GM19238 (cell line): ENCODE results near the gene VRK2.
"Not testable (repeated sequence)": the region's sequence is repeated elsewhere in the genome, so short reads cannot be mapped to it uniquely, and the experiment has no call there.

Experiments used
- DNase-seq: peaks from one replicate; pipeline ENCODE4 v3.0.0; 2011; ENCODE audit warnings: low spot score; ENCODE audit not compliant: insufficient read length

Gene VRK2

DNA sequence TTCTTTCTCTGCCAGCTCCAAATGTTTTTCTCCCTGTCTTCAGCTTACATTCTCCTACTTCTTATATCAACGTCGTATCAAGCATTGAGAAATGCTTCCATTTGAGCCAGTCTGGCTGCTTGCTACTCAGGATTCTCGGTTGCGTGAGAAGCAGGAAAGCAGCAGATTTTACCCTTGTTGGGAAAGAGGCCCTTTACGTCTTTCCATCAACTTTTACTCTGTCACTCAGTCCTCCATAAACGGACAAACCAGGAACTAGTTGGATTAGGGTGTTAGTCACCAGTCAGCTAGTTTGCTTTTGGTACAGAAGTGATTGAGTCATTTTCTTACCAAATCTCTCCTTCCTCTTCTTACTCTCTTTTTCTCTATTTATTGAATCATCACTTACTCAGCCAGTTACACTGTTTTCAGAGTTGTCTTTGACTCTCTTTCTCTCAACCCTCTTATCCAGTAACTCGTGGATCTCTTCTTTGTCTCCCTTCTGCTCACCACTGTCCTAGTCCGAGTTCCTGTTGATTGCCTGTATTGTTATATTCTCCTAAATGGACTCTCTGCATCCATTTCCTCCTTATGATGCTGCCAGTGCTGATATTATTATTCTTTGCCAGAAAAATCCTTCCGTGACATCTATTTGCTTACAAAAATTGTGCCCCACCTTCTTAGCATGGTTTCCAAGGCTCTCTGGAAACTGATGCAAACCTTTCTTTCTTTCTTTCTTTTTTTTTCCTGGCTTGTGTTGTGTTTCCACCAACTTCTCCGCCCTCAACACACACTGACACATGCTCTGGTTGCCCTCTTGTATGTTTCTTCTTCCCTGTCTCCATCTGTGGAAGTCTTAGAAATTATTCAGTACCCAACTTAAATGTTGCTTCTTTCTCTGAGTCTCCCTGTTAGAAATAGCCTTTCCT is 61.5 kb downstream of the VRK2 start:
- DNase-seq: no peak

DNA sequence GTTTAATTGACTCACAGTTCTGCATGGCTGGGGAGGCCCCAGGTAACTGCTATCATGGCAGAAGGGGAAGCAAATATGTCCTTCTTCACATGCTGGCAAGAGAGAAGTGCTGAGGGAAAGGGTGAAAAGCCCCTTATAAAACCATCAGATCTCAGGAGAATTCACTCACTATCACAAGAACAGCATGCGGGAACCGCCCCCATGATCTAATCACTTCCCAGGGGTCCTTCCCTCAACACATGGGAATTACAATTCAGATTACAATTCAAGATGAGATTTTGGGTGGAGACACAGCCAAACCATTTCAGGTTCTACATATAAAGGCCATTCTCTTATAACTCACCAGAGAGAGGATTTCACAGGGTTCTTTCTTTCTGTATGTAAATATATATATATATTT is 62.9 kb downstream of the VRK2 start:
- no peak for DNase-seq

DNA sequence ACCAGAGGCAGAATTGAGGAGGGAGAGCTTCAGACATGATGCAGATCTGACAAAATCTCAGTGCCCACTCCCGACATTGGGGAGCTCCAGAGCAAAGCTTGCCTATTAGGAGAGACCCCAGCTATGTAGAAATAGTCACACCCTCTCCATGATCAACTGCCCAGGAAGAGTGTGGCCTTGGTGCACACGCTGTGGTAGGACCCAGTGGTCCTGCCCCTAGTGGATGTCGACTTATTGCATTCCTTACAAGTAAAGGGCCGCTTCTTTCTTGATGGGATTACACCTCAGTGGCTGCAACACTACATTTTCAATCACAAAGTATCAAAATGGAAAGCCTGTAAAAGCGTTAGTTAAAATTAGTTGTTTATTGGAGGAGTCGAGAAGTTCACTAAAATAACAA is 64.2 kb downstream of the VRK2 start:
- no peak for DNase-seq

DNA sequence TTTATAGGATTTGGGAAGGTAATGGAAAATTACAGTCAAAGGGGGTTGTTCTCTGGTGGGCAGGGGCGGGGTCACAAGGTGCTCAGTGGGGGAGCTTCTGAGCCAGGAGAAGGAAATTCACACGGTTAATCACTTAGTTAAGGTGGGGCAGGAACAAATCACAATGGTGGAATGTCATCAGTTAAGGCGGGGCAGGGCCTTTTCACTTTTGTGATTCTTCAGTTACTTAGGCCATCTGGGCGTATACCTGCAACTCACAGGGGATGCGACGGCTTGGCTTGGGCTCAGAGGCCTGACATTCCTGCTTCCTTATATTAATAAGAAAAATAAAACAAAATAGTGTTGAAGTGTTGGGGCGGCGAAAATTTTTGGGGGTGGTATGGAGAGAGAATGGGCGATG is 67.0 kb downstream of the VRK2 start:
- not testable (repeated sequence) for DNase-seq

DNA sequence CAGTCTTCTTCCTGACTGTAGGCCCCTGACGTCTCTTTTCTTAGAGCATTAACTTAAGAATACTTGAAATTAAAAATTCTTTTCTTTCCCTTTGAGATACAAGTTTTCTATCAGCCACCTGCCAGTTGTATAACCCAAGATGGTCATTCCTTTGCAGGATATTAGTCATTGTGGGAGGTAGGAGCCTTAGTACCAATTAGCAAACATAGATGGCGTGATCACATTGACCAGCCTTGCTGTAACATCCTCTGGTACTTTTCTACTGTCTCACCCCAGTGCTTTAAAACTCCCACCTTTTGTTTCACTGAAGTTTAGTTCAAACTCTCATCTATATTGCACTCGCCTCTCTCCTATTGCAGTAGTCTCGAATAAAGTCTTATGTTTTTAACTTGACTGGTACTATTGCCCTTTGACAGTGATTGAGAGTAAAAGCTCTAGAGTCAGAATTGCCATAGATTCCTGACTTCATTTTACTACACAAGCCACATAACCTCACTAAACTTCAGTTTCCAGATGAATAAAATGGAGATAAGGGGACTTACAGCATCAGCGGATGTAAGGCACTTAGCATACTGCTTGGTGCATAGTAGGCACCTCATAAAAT is 74.1 kb downstream of the VRK2 start:
- no peak for DNase-seq

DNA sequence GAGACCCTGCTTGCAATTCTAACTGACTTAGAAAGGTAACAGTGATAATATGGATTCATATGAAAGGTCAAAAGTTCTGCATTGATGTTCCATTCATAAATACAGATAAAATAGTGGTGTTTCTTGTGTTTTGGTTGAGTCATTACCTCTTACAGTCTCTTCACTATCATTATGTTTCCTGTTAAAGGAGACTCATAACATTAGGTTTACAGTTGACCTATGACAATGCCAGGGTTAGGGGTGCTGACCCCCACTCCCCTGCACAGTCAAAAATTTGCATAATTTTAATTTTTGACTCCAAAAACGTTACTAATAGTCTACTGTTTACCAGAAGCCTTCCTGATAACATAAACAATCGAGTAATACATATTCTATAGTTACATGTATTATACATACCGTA is 75.4 kb downstream of the VRK2 start:
- no peak for DNase-seq

DNA sequence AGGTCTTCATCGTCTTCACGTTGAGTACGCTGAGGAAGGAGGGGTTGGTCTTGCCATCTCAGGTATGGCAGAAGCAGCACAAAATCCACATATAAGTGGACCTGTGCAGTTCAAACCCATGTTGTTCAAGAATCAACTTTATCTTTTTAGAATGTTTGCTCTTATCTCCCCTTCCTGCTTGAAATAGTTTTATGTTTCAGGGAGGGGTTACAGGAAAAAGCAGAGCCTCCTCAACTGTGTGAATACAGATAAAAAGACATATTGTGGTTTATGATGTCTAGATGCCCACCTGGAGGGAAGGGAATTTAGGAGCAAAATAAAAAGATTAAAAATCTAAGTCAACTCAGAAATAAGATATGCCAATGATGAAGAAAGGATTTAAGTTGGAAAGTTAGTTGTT is 75.9 kb downstream of the VRK2 start:
- DNase-seq: no peak

DNA sequence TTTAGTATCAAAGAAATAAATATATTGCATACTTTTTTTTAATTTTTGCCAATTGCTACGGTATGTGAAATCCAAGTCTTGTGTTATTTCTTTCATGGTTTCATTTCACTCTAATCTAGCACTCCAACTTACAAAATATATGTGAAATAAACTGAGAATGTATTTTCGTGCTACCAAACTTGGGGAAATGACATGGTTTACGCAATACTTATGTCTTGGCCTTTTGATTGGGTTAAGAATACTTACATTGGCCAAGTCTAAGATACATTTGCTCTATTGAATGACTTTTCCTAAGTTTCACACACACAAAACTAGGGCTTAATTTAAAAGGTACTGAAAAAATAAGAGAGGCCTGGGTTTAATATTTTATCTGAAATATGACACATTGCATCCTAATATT is 80.5 kb downstream of the VRK2 start:
- DNase-seq: no peak

DNA sequence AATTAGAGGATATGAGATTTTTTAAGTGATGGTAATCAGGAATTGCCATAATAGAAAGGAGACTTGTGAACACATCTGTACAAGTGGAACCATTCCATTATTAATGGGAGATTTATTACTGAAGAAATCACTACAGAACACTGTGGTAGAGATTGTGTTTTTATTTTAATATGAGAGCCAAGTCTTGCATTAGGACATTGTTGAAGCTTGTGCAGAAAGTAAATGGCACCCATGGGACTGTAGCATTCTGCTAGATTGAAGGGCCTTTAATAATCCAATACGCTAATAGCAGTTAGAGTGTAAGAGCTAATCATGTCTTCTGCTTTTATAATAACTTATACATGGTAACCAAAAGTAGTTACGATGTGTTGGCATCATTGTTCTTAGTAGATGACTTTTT is 83.6 kb downstream of the VRK2 start:
- DNase-seq: no peak

DNA sequence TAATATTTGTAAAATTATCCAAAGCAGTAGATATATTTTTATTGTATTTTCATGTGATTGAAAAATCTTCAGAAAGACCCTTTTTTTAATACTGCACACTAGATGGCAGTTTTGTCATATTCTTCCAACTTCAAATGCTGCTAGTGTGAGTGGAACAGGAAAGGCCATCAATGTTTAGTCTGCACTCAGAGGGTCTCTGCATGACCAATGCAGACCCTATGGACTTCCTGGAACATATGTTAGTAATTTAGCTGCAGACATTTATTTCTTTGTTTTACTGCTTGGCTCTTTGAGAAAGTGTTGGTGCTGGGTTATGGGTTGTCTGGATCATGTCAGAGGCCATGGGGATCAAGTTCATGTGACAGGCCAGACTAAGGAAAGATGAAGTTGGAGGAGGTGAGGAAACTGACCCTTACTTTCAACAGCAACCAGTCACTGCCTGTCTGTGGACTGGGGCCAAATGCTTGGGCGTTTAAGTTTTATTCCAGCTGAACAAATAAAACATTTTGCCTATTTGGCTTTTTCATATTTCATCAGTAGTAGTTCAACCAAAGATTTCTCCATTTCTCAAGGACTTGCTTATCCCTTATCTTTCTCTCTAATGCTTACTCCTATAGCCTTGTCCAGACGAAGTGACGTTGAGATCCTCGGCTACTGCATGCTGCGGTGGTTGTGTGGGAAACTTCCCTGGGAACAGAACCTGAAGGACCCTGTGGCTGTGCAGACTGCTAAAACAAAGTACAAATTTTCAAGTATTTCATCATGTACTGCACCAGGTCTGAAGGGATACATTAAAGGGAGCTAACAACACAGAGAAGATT is 84.8 kb downstream of the VRK2 start:
- DNase-seq: no peak

DNA sequence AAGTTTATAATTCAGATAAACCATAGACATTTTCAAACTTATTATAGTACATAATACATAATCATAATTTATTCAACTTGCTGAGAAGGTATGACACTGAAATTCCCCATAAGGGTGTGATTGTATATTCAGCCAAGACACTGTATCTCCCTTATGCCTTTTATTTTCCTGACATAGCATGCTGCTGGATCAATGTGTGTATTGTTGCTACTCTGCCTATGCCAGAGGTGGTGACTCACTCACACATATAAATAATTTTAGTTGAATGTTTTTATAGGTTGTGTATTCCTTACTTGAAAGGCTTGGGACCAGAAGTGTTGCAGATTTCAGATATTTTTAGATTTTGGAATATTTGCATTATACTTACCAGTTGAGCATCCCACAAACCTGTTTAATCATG is 86.8 kb downstream of the VRK2 start:
- DNase-seq: no peak

DNA sequence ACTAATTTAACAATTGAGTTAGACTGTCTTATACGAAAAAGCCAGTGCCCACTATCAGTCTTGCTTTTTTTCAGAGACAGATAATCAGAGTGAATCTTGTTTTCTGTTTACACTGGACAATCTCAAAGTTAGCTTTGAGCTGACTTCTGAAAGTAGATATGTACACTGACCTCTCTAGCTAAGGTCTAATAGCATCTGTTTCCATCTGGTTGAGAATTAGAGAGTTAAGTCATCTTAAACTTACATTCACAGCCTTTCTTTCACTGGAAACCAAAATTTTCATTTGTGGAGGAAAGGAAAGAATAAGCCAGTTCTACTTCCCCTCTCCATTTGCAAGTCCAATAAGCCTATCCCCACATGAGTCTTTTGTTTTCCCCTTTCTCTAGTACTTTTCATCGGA is 89.3 kb downstream of the VRK2 start:
- no peak for DNase-seq

DNA sequence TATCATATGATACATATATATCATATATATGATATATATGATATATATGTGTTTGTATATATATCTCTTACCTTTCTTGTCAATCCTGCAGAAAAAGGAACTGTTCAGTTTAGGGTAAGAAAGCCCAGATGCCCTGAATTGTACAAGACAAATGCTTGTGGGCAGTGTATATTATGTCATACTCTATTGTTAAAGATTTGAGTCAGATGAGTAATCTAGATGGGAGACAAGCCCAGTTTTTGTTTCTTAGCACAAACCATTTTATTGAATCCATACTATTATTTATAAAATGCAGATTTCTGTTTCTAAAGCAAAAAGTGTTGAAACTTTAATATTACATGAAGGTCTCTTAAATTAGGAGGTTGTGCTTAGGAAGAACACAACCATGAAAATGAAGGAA is 90.6 kb downstream of the VRK2 start:
- no peak for DNase-seq

DNA sequence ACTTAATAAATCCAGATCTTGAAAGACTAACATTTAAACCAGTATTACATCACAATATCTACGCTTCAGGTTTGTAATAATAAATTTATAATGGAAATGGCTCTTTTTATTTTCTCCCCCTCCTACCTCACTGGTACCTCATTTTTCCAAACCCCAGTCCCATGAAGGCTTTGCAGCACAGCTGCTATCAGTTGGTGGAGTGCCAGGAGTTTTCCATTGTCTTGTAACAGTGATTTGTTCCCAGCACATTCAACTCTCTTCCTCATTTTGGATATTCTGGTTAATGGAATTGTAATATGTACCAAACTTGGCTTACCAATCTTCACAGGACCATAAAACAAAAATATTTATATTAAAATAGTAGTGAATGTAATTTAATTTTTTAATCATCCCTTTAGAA is 91.2 kb downstream of the VRK2 start:
- no peak for DNase-seq

DNA sequence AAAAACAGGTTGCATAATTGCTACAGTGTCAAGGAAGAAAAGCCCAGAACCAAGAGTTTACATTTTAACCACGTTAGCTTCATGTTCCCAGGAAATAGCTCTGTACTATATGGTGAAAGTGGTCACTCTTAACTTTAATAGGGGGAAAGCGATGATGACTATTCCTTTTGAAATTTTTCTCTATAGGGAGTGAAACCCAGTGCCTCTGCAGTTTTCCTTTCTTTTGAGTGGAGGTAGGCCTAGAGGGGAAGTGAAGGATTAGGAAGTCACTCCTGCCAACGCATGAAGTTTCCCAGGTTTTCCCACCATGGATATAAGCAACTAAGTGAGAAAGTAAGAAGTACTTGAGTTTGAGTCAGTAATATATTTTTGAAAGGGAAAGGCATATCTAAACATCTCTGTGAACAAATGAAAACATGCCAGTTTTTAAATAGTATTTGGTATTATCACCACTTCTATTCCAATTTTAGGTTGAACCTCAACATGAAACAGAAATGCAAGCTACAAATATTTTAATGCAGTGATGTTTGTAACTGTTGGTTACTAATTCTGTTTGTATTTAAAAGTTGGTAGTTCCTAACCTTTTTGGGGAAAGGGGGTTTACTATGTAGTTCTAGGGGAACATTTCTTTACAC is 91.9 kb downstream of the VRK2 start:
- DNase-seq: no peak

DNA sequence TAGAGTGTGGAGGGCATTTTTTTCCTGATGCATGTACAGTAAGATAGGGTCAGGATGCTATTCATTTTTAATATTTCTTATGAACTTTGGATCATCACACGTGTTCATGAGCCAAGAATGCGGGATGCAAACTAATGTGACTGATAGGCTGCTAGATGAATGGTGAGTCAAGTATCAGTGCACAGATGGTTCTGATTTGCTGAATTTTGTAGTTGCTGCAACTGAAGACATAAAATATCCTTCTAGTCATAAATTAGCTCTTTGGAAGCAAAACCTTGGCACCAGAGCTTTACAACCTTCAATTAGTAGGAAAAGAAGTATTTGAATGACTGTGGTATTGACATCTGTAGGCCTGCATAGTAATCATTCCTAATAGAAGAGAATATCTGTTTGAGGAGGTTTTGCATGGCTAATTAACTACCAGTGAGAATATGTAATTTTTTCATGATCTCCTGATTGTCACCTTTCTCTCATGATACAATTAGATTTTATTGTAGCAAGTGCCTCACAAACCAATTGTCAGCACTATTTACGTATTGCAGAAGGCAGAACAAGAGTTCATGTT is 94.0 kb downstream of the VRK2 start:
- no peak for DNase-seq

DNA sequence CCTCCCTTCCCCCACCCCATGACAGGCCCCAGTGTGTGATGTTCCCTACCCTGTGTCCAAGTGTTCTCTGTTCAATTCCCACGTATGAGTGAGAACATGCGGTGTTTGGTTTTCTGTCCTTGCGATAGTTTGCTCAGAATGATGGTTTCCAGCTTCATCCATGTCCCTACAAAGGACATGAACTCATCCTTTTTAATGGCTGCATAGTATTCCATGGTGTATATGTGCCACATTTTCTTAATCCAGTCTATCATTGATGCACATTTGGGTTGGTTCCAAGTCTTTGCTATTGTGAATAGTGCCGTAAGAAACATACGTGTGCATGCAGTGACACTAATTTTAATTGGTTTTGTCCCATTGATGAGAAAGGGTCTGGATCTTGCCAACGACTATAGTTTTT is 99.2 kb downstream of the VRK2 start:
- not testable (repeated sequence) for DNase-seq

DNA sequence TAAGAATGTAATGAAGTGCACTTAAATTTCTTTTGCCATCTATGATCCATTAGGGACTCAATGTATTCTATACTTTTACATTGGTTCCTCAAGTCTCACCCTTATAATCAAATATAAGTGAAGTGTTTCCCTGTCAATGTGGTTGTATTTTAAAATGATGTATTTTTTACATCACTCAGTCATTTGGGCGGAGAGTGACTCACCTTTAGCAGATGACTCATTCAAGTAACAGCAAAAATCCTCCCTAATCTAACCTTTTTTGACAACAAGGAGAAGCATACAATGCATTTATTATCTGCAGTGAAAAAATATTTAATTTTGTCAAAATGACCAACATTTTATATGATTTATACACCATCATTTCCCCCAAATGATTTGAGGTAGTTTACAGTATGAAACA is 100.1 kb downstream of the VRK2 start:
- DNase-seq: no peak

DNA sequence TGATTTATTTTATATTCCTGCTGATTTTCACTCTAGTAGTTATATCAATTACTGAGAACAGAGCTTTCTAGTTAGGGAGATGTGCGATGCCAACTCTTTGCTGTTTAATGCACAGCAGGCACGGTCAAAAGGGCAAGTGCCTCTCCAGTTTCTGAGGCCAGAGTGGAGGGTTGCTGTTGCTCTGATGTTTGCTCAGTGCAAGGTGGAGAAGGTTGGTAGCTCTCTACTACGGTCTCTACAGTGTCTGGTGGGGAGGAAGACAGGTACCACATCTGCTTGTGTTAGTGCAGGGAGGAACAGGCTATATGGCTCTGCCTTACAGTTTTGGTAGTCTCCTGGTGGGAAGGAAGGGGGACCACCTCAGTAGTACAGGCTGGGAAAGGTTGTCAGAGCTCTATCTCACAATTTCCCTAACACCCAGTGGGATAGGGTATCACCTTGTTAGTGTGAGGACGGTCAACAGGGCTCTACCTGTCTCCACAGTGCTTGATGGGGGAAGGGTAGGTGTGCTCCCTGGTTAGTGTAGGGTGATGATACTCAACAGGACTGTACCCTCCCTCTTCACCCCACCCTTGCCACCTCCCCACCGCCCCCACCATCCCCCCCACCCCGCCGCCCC is 108.7 kb downstream of the VRK2 start:
- DNase-seq: no peak

DNA sequence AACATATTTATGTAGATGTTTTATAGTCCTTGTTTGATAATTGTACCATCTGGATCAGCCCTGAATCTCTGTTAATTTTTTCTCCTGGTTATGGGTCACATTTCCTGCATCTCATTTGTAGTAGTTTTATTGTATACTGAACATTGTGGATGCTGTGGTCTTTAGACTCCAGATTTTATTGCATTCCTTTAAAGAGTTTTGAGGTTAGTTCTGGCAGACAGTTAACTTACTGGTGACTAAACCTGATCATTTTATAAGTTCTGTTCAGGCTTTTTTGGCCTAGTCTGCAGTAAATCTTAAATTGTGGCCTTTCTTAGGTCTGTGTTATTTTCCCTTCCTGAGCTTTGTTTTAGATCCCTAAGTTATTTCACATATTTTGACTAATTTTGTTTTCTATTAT is 110.2 kb downstream of the VRK2 start:
- DNase-seq: no peak

DNA sequence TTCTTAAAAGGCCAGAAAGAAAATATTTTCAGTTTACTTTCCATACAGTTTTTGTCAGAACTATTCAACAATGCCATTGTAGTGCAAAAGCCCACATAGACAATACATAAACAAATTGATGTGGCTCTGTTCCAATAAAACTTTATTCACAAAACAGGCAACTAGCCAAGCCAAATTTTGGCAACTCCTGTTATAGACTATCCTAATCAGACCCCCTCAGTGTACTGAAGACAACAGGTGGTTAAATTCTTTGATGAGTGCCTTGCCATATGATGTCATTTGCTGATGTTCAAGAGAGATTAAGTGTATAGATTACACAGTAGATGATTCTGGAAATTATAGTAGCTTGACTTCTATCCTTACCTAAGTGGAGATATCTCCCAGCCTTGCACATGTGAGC is 111.1 kb downstream of the VRK2 start:
- no peak for DNase-seq
